ENCODE data around the gene CSPG5.

CSPG5 gene

GRCh38 chr3:47536221-47536891 lies 42.3 kb downstream of the CSPG5 start:
- DNase-seq, result no peak

GRCh38 chr3:47533996-47534454 lies 44.6 kb downstream of the CSPG5 start:
- DNase-seq, result no peak

GRCh38 chr3:47533481-47533880 lies 45.2 kb downstream of the CSPG5 start:
- no peak for DNase-seq

- no peak for DNase-seq
Observed at GRCh38 chr3:47527952-47528725, 50.5 kb downstream of the CSPG5 start.

GRCh38 chr3:47525617-47526016 lies 53.0 kb downstream of the CSPG5 start:
- no peak for DNase-seq

- DNase-seq, result no peak
Observed at GRCh38 chr3:47523310-47524073, 55.2 kb downstream of the CSPG5 start.

- DNase-seq, result peak; percentile 94
Observed at GRCh38 chr3:47522082-47522987, 56.3 kb downstream of the CSPG5 start.

- DNase-seq, result no peak
Observed at GRCh38 chr3:47520756-47521155, 57.9 kb downstream of the CSPG5 start.

GRCh38 chr3:47517937-47518336 lies 60.7 kb downstream of the CSPG5 start:
- DNase-seq, result no peak

- no peak for DNase-seq
Observed at GRCh38 chr3:47515864-47516319, 62.8 kb downstream of the CSPG5 start.

- no peak for DNase-seq
Observed at GRCh38 chr3:47515100-47515499, 63.6 kb downstream of the CSPG5 start.

GRCh38 chr3:47513125-47513929 lies 65.3 kb downstream of the CSPG5 start, which contains the start of gene ELP6:
TSS of gene ELP6 (minus strand) at chr3:47513712. CDS start at chr3:47513590, 122 bp downstream.
- peak; percentile 98 for DNase-seq

- peak; percentile 7 for DNase-seq
Observed at GRCh38 chr3:47512416-47513124, 66.1 kb downstream of the CSPG5 start.
